ENCODE measurements around the gene GPC1. TPM values are rescaled to one million over a fixed set of nuclear protein-coding genes. Genes with fewer than 3 reads are reported as not detected.

Gene GPC1
- total and polyA plus RNA-seq, 4 donors, result 23.2 to 62.5 (median 26.5) TPM

GRCh38 chr2:240473211-240473610 is 37.7 kb downstream of the GPC1 start:
- DNase-seq (no peak), ATAC-seq (ENCODE audit: insufficient read depth, low FRiP score) (no peak)
- Histone ChIP-seq H3K4me1 (ENCODE audit: control insufficient read depth in 5 of 5, insufficient read depth in 5 of 5, low read length in 5 of 5) (peaks cover 0 to 7% (median 0%) of the 10 kb centered on the region in 5 donors), H3K27me3 (ENCODE audit: control insufficient read depth in 3 of 3, insufficient read depth in 3 of 3, low read length in 2 of 3) (no peaks in the 10 kb centered on the region), H3K9me3 (ENCODE audit: control insufficient read depth in 4 of 4, insufficient read depth in 3 of 4, low read length in 3 of 4) (peaks cover 0 to 11% (median 0%) of the 10 kb centered on the region in 4 donors), H3K9ac (ENCODE audit: insufficient read depth in 1 of 2, low read length in 2 of 2) (no peak overlapping the region), H3K4me3 (no peak overlapping the region), H3K36me3 (ENCODE audit: control insufficient read depth in 4 of 4, insufficient read depth in 4 of 4, low read length in 4 of 4) (no peaks in the 10 kb centered on the region), H3K27ac (ENCODE audit: low read depth in 1 of 2, low read length in 1 of 2) (no peak overlapping the region)
- no peak for TF ChIP-seq CTCF (IDR thresholded peaks at IDR 0.05; ENCODE audit: control extremely low read depth, extremely low read depth)
- 96 to 97% methylated on average over 4 of the region's 4 CpGs for WGBS, 2 donors

- Histone ChIP-seq H3K27me3 (ENCODE audit: control insufficient read depth in 3 of 3, insufficient read depth in 3 of 3, low read length in 2 of 3) (no peaks in the 10 kb centered on the region), H3K9me3 (ENCODE audit: control insufficient read depth in 4 of 4, insufficient read depth in 3 of 4, low read length in 3 of 4) (peaks cover 0 to 6% (median 0%) of the 10 kb centered on the region in 4 donors), H3K4me1 (ENCODE audit: control insufficient read depth in 5 of 5, insufficient read depth in 5 of 5, low read length in 5 of 5) (peaks cover 0 to 2% (median 0%) of the 10 kb centered on the region in 5 donors), H3K36me3 (ENCODE audit: control insufficient read depth in 4 of 4, insufficient read depth in 4 of 4, low read length in 4 of 4) (no peaks in the 10 kb centered on the region), H3K4me3 (no peak overlapping the region), H3K27ac (ENCODE audit: low read depth in 1 of 2, low read length in 1 of 2) (no peak overlapping the region), H3K9ac (ENCODE audit: insufficient read depth in 1 of 2, low read length in 2 of 2) (no peak overlapping the region)
- WGBS, 2 donors, result 86 to 89% methylated on average over 13 of the region's 13 CpGs
- ATAC-seq (ENCODE audit: insufficient read depth, low FRiP score), result no peak
- no peak for TF ChIP-seq CTCF (IDR thresholded peaks at IDR 0.05; ENCODE audit: control extremely low read depth, extremely low read depth)
- no peak for DNase-seq
Measured at GRCh38 chr2:240477916-240478315, 42.5 kb downstream of the GPC1 start.

- ATAC-seq (ENCODE audit: insufficient read depth, low FRiP score) (no peak), DNase-seq (no peak)
- no peaks in the 10 kb centered on the region for H3K36me3 ChIP-seq (ENCODE audit: control insufficient read depth in 4 of 4, insufficient read depth in 4 of 4, low read length in 4 of 4)
- peaks cover 0 to 6% (median 0%) of the 10 kb centered on the region in 4 donors for H3K9me3 ChIP-seq (ENCODE audit: control insufficient read depth in 4 of 4, insufficient read depth in 3 of 4, low read length in 3 of 4)
- WGBS, 2 donors, result 92 to 96% methylated on average over 21 of the region's 21 CpGs
- no peak overlapping the region for H3K4me3 ChIP-seq
- no peak overlapping the region for H3K27ac ChIP-seq (ENCODE audit: low read depth in 1 of 2, low read length in 1 of 2)
- H3K4me1 ChIP-seq (ENCODE audit: control insufficient read depth in 5 of 5, insufficient read depth in 5 of 5, low read length in 5 of 5), result peaks cover 0 to 2% (median 0%) of the 10 kb centered on the region in 5 donors
- H3K9ac ChIP-seq (ENCODE audit: insufficient read depth in 1 of 2, low read length in 2 of 2), result no peak overlapping the region
- TF ChIP-seq CTCF (IDR thresholded peaks at IDR 0.05; ENCODE audit: control extremely low read depth, extremely low read depth), result no peak
- H3K27me3 ChIP-seq (ENCODE audit: control insufficient read depth in 3 of 3, insufficient read depth in 3 of 3, low read length in 2 of 3), result no peaks in the 10 kb centered on the region
Measured at GRCh38 chr2:240478346-240479110, 43.1 kb downstream of the GPC1 start.

Data from lung (tissue), 12 donors.